Progenitor cell of endocrine pancreas (in vitro differentiated cells): ENCODE measurements around the gene CBX6. TPM values are rescaled to one million over a fixed set of nuclear protein-coding genes. Genes with fewer than 3 reads are reported as not detected.

Source experiments
- DNase-seq: peaks from one replicate; pipeline ENCODE4 v3.0.0; 2021; ENCODE audit warnings: low spot score; ENCODE audit not compliant: unreplicated experiment
- H3K27ac Mint-ChIP-seq: 2 replicates; pipeline ENCODE4 v1.8.0; 2021; ENCODE audit warnings: mild to moderate bottlenecking, moderate library complexity, mixed read lengths
- H3K27me3 Mint-ChIP-seq: 2 replicates; pipeline ENCODE4 v1.8.0; 2021; ENCODE audit warnings: mixed read lengths
- H3K36me3 Mint-ChIP-seq: 2 replicates; pipeline ENCODE4 v1.8.0; 2022; ENCODE audit warnings: mixed read lengths; ENCODE audit not compliant: insufficient read depth
- H3K4me1 Mint-ChIP-seq: 2 replicates; pipeline ENCODE4 v1.8.0; 2021; ENCODE audit warnings: low read depth, mixed read lengths
- H3K4me3 Mint-ChIP-seq: 2 replicates; pipeline ENCODE4 v1.8.0; 2021; ENCODE audit warnings: low read depth, mild to moderate bottlenecking, moderate library complexity, mixed read lengths
- H3K9me3 Mint-ChIP-seq: 2 replicates; pipeline ENCODE4 v1.8.0; 2021; ENCODE audit warnings: low read depth, mixed read lengths
- CTCF ChIP-seq: fragments of 200-600 bp; sonication (generic); IDR thresholded peaks from one replicate; pipeline ENCODE4 v1.5.0; 2021; ENCODE audit warnings: antibody characterized with exemption, mild to moderate bottlenecking; ENCODE audit not compliant: unreplicated experiment
- total RNA-seq: library from RNA; stranded (reverse); gene quantifications from 2 replicates; pipeline ENCODE4 v1.2.1, GENCODE V29; 2021

The CBX6 gene
- total RNA-seq, 1 donor from 2014 or later = 38.8 TPM

- DNase-seq = no peak
- Mint-ChIP-seq H3K27ac (no peak overlapping the region), H3K9me3 (no peaks in the 10 kb centered on the region), H3K36me3 (peaks cover 9% of the 10 kb centered on the region), H3K27me3 (no peaks in the 10 kb centered on the region), H3K4me3 (no peak overlapping the region), H3K4me1 (peaks cover 7% of the 10 kb centered on the region)
- TF ChIP-seq CTCF = no peak
Measured at GRCh38 chr22:38866024-38866398, 6.0 kb downstream of the CBX6 start.

GRCh38 chr22:38865201-38866023 lies 6.6 kb downstream of the CBX6 start:
- Mint-ChIP-seq H3K4me3 (no peak overlapping the region), H3K4me1 (peaks cover 7% of the 10 kb centered on the region), H3K27ac (no peak overlapping the region), H3K9me3 (no peaks in the 10 kb centered on the region), H3K36me3 (peaks cover 9% of the 10 kb centered on the region), H3K27me3 (no peaks in the 10 kb centered on the region)
- TF ChIP-seq CTCF = no peak
- DNase-seq = no peak

GRCh38 chr22:38864361-38865191 lies 7.4 kb downstream of the CBX6 start:
- Mint-ChIP-seq H3K9me3 (no peaks in the 10 kb centered on the region), H3K27me3 (no peaks in the 10 kb centered on the region), H3K36me3 (peaks cover 9% of the 10 kb centered on the region), H3K4me3 (no peak overlapping the region), H3K27ac (no peak overlapping the region), H3K4me1 (peaks cover 6% of the 10 kb centered on the region)
- TF ChIP-seq CTCF = no peak
- no peak for DNase-seq

- H3K27me3 Mint-ChIP-seq = no peaks in the 10 kb centered on the region
- H3K4me1 Mint-ChIP-seq = peaks cover 8% of the 10 kb centered on the region
- H3K4me3 Mint-ChIP-seq = no peak overlapping the region
- peaks cover 7% of the 10 kb centered on the region for H3K36me3 Mint-ChIP-seq
- no peak for TF ChIP-seq CTCF
- no peaks in the 10 kb centered on the region for H3K9me3 Mint-ChIP-seq
- no peak for DNase-seq
- H3K27ac Mint-ChIP-seq = no peak overlapping the region
Measured at GRCh38 chr22:38863531-38864131, 8.4 kb downstream of the CBX6 start.
